H1 (cell line): ENCODE data around the gene MFRP. TPM values are rescaled to one million over a fixed set of nuclear protein-coding genes. Genes with fewer than 3 reads are reported as not detected.

Experiments used
- CTCF ChIA-PET: fragments of 300-600 bp; sonication (Branson Sonifier 250); formaldehyde crosslinking; loops from one replicate; lab custom pipeline; 2021; ENCODE audit not compliant: partially characterized antibody; lab: Charles Lee
- POLR2A ChIA-PET: fragments of 300-600 bp; sonication (Branson Sonifier 250); formaldehyde crosslinking; loops from one replicate; lab custom pipeline; 2021; ENCODE audit warnings: inconsistent platforms; ENCODE audit not compliant: partially characterized antibody; lab: Charles Lee
- DNase-seq, 2 experiments: peaks; one replicate each; pipeline versions ENCODE4 v3.0.0 to v3.0.0-alpha.2; 2010 to 2022; ENCODE audit warnings: low spot score in 2 of 2, low read depth in 1 of 2, mixed read lengths in 1 of 2
- FAIRE-seq: peaks from 2 replicates; lab custom pipeline; 2011; peaks lifted over from hg19 to GRCh38; lab: Jason Lieb, UNC
- H2AFZ ChIP-seq: 2 replicates; pipeline ENCODE4 v1.8.1; 2012; ENCODE audit warnings: low read length, inconsistent platforms
- H2AK5ac ChIP-seq: 2 replicates; pipeline ENCODE4 v1.6.1; 2013; ENCODE audit warnings: low read depth, low read length
- H2BK120ac ChIP-seq: replicated peaks from 2 replicates; pipeline ENCODE3; 2013; ENCODE audit warnings: low read depth, low read length, inconsistent platforms
- H2BK12ac ChIP-seq: 2 replicates; pipeline ENCODE4 v1.6.1; 2013; ENCODE audit warnings: low read depth, low read length
- H2BK15ac ChIP-seq: 2 replicates; pipeline ENCODE4 v1.6.1; 2013; ENCODE audit warnings: low read length
- H2BK20ac ChIP-seq: 2 replicates; pipeline ENCODE4 v1.6.1; 2013; ENCODE audit warnings: low read length
- H2BK5ac ChIP-seq: 2 replicates; pipeline ENCODE4 v1.6.1; 2013; ENCODE audit warnings: low read depth, low read length
- H3K14ac ChIP-seq: 2 replicates; pipeline ENCODE4 v1.6.1; 2013; ENCODE audit warnings: inconsistent platforms; ENCODE audit not compliant: insufficient read length
- H3K18ac ChIP-seq: 2 replicates; pipeline ENCODE4 v1.6.1; 2013; ENCODE audit warnings: low read length; ENCODE audit errors: extremely low read depth
- H3K23ac ChIP-seq: 2 replicates; pipeline ENCODE4 v1.6.1; 2013; ENCODE audit warnings: inconsistent platforms; ENCODE audit not compliant: insufficient read length
- H3K23me2 ChIP-seq: 2 replicates; pipeline ENCODE4 v1.6.1; 2013; ENCODE audit warnings: low read depth, low read length
- H3K27ac ChIP-seq: 2 replicates; pipeline ENCODE4 v1.6.1; 2011; ENCODE audit warnings: low read depth, low read length, inconsistent platforms
- H3K27me3 ChIP-seq, 4 experiments: replicated peaks in 1 of 4; 1 replicate in 1 of 4; 2 replicates in 3 of 4; pipeline versions ENCODE4 v1.6.1 to v1.8.1; 2011 to 2013; ENCODE audit warnings: low read length in 3 of 4, mild to moderate bottlenecking in 3 of 4, inconsistent platforms in 2 of 4, mixed read lengths in 2 of 4, moderate library complexity in 1 of 4; ENCODE audit not compliant: control insufficient read depth in 3 of 4, insufficient read depth in 3 of 4; ENCODE audit errors: extremely low read depth in 1 of 4
- H3K36me3 ChIP-seq, 4 experiments: 2 replicates each; pipeline versions ENCODE4 v1.6.1 to v1.8.1; 2011 to 2013; ENCODE audit warnings: mild to moderate bottlenecking in 4 of 4, low read length in 3 of 4, moderate library complexity in 2 of 4, control low read depth in 1 of 4, inconsistent platforms in 1 of 4; ENCODE audit not compliant: insufficient read depth in 4 of 4, control insufficient read depth in 2 of 4
- H3K4ac ChIP-seq: replicated peaks from 2 replicates; pipeline ENCODE3; 2013; ENCODE audit warnings: low read length, low read depth, mixed read lengths, inconsistent platforms; ENCODE audit not compliant: insufficient read length
- H3K4me1 ChIP-seq, 4 experiments: replicated peaks in 1 of 4; 1 replicate in 1 of 4; 2 replicates in 3 of 4; pipeline versions ENCODE4 v1.6.1 to v1.8.1; 2011 to 2013; ENCODE audit warnings: low read length in 3 of 4, inconsistent platforms in 2 of 4, mixed read lengths in 1 of 4; ENCODE audit not compliant: insufficient read depth in 4 of 4, control insufficient read depth in 3 of 4
- H3K4me2 ChIP-seq, 2 experiments: 2 replicates each; pipeline versions ENCODE4 v1.6.1 to v1.8.1; 2011 to 2013; ENCODE audit warnings: low read depth in 2 of 2, low read length in 2 of 2, control low read depth in 1 of 2, inconsistent platforms in 1 of 2, mild to moderate bottlenecking in 1 of 2; ENCODE audit not compliant: insufficient read depth in 1 of 2
- H3K4me3 ChIP-seq, 4 experiments: fragments of 200-600, 300-600 bp in 1 of 4; sonication (generic), shearing (Covaris generic), sonication (Bioruptor Twin) in 1 of 4; 2 replicates each; pipeline versions ENCODE4 v1.5.1 to v1.8.1; 2011 to 2016; ENCODE audit warnings: low read length in 4 of 4, low read depth in 3 of 4, control low read depth in 2 of 4, inconsistent platforms in 2 of 4, mild to moderate bottlenecking in 2 of 4, mixed read lengths in 1 of 4, moderate library complexity in 1 of 4; ENCODE audit not compliant: insufficient read depth in 2 of 4; ENCODE audit errors: extremely low read depth in 1 of 4
- H3K56ac ChIP-seq: replicated peaks from 2 replicates; pipeline ENCODE3; 2013; ENCODE audit warnings: low read depth, mild to moderate bottlenecking, mixed read lengths, low read length, inconsistent platforms; ENCODE audit not compliant: insufficient read length
- H3K79me1 ChIP-seq: 2 replicates; pipeline ENCODE4 v1.6.1; 2013; ENCODE audit warnings: low read depth, low read length, control low read depth
- H3K79me2 ChIP-seq, 2 experiments: 2 replicates each; pipeline versions ENCODE4 v1.6.1 to v1.8.1; 2012 to 2013; ENCODE audit warnings: low read length in 2 of 2, mild to moderate bottlenecking in 2 of 2, inconsistent platforms in 1 of 2; ENCODE audit not compliant: insufficient read depth in 2 of 2, control insufficient read depth in 1 of 2
- H3K9ac ChIP-seq, 4 experiments: replicated peaks in 1 of 4; 1 replicate in 1 of 4; 2 replicates in 3 of 4; pipeline versions ENCODE4 v1.6.1 to v1.8.1; 2011 to 2013; ENCODE audit warnings: low read depth in 3 of 4, low read length in 3 of 4, control low read depth in 2 of 4, mild to moderate bottlenecking in 2 of 4, moderate library complexity in 2 of 4, inconsistent platforms in 1 of 4; ENCODE audit errors: extremely low read depth in 1 of 4
- H3K9me3 ChIP-seq, 2 experiments: 2 replicates each; pipeline versions ENCODE4 v1.6.1 to v1.8.1; 2012 to 2013; ENCODE audit warnings: mild to moderate bottlenecking in 2 of 2, moderate library complexity in 2 of 2, control low read depth in 1 of 2, inconsistent platforms in 1 of 2, low read depth in 1 of 2, low read length in 1 of 2, mixed read lengths in 1 of 2; ENCODE audit not compliant: insufficient read depth in 2 of 2
- H4K20me1 ChIP-seq, 2 experiments: replicated peaks in 1 of 2; 2 replicates each; pipeline versions ENCODE3 to v1.8.1; 2011 to 2013; ENCODE audit warnings: inconsistent platforms in 2 of 2, low read length in 2 of 2, mild to moderate bottlenecking in 1 of 2; ENCODE audit not compliant: insufficient read depth in 2 of 2, control insufficient read depth in 1 of 2
- H4K5ac ChIP-seq: 2 replicates; pipeline ENCODE4 v1.6.1; 2013; ENCODE audit warnings: low read length, low read depth, mixed read lengths, inconsistent platforms; ENCODE audit not compliant: insufficient read length
- H4K8ac ChIP-seq: 2 replicates; pipeline ENCODE4 v1.8.0; 2013; ENCODE audit warnings: mild to moderate bottlenecking, moderate library complexity, low read length, inconsistent platforms; ENCODE audit not compliant: insufficient read depth; ENCODE audit errors: extremely low read depth
- H4K91ac ChIP-seq: replicated peaks from 2 replicates; pipeline ENCODE3; 2013; ENCODE audit warnings: low read length, mixed read lengths, inconsistent platforms; ENCODE audit not compliant: insufficient read length
- BRCA1 ChIP-seq: IDR thresholded peaks from 2 replicates; pipeline ENCODE4 v1.6.1; 2012; ENCODE audit warnings: low read depth, low read length, improper control_type of control experiment
- CBX8 ChIP-seq: fragments of 300-800, 300-1000 bp; sonication (generic); IDR thresholded peaks from 2 replicates; pipeline ENCODE4 v1.7.1; 2016; ENCODE audit warnings: low read depth, low read length, borderline replicate concordance
- CEBPB ChIP-seq: IDR thresholded peaks from 2 replicates; pipeline ENCODE4 v1.6.1; 2012; ENCODE audit warnings: low read depth, low read length
- CHD2 ChIP-seq: IDR thresholded peaks from 2 replicates; pipeline ENCODE4 v1.6.1; 2012; ENCODE audit warnings: low read length, improper control_type of control experiment
- CTBP2 ChIP-seq: IDR thresholded peaks from 2 replicates; pipeline ENCODE4 v1.7.0; 2011; ENCODE audit warnings: borderline replicate concordance, mild to moderate bottlenecking, moderate library complexity, mixed read lengths, low read length; ENCODE audit not compliant: insufficient read depth, insufficient read length
- GABPA ChIP-seq: IDR thresholded peaks from 2 replicates; pipeline ENCODE4 v1.6.1; 2011; ENCODE audit warnings: mild to moderate bottlenecking, low read length, moderate library complexity, borderline replicate concordance; ENCODE audit not compliant: insufficient read depth
- GTF2F1 ChIP-seq: IDR thresholded peaks from 2 replicates; pipeline ENCODE4 v1.6.1; 2012; ENCODE audit warnings: low read depth, low read length, improper control_type of control experiment, borderline replicate concordance
- RAD21 ChIP-seq, 2 experiments: IDR thresholded peaks in 1 of 2; conservative IDR thresholded peaks in 1 of 2; 2 replicates each; pipeline ENCODE4 v1.6.1; 2011; ENCODE audit warnings: low read depth in 2 of 2, low read length in 2 of 2, improper control_type of control experiment in 1 of 2, inconsistent platforms in 1 of 2, mild to moderate bottlenecking in 1 of 2, moderate library complexity in 1 of 2
- RFX5 ChIP-seq: IDR thresholded peaks from 2 replicates; pipeline ENCODE4 v1.6.1; 2011; ENCODE audit warnings: low read depth, low read length, improper control_type of control experiment, borderline replicate concordance
- SIN3A ChIP-seq, 2 experiments: IDR thresholded peaks in 1 of 2; conservative IDR thresholded peaks in 1 of 2; 2 replicates each; pipeline ENCODE4 v1.6.1; 2011 to 2012; ENCODE audit warnings: low read length in 2 of 2, improper control_type of control experiment in 1 of 2, low read depth in 1 of 2, mild to moderate bottlenecking in 1 of 2
- SIRT6 ChIP-seq: IDR thresholded peaks from one replicate; pipeline ENCODE4 v1.7.1; 2012; ENCODE audit warnings: low read length, inconsistent platforms
- TAF1 ChIP-seq: IDR thresholded peaks from 2 replicates; pipeline ENCODE4 v1.6.1; 2011; ENCODE audit warnings: mild to moderate bottlenecking, low read depth, low read length
- TCF12 ChIP-seq: IDR thresholded peaks from 2 replicates; pipeline ENCODE4 v1.6.1; 2011; ENCODE audit warnings: low read depth, mild to moderate bottlenecking, low read length
- WGBS, 2 experiments: shearing (Covaris generic) in 1 of 2; methylation state at CpG; one replicate each; pipeline versions ENCODE4 v1.1.6 to v1.1.7; 2013 to 2015; ENCODE audit warnings: low lambda C conversion rate in 2 of 2, mixed read lengths in 2 of 2, inconsistent platforms in 1 of 2, low coverage in 1 of 2, missing lambda C conversion rate in 1 of 2; ENCODE audit not compliant: insufficient replicate concordance in 2 of 2, insufficient coverage in 1 of 2, insufficient read length in 1 of 2; ENCODE audit errors: extremely low coverage in 1 of 2, missing lambda C conversion rate in 1 of 2; 5-methylcytosine and 5-hydroxymethylcytosine counted together
- polyA plus RNA-seq, 7 experiments: library from polyadenylated mRNA; depleted of rRNA in 3 of 7; stranded (reverse) in 5 of 7; unstranded in 2 of 7; fragments of >200 nt in 5 of 7; fragments of 200-250 nt in 2 of 7; gene quantifications; 1 replicate in 5 of 7; 2 replicates in 1 of 7; 4 replicates in 1 of 7; pipeline versions ENCODE4 v1.2.1 to v1.2.3, GENCODE V29; 2011 to 2013; ENCODE audit warnings: missing spikeins in 2 of 7, mixed read lengths in 2 of 7
- total RNA-seq: library from RNA; stranded (reverse); fragmentation: NEBNext Ultra II Directional; extraction: Animal tissue kit (Norgen Biotek cat#: 25700); gene quantifications from 2 replicates; pipeline ENCODE4 v1.2.1, GENCODE V29; 2021

Gene MFRP
- total and polyA plus RNA-seq, 2 of the 8 experiments (the other 6 are each of a cell fraction or from before 2014, with no cell fraction given): 0.02 TPM; not detected in 1

GRCh38 chr11:119347940-119348605, 1.6 kb upstream of the MFRP start:
- POLR2A ChIA-PET: interaction anchor here (0.6 to 1.1 kb wide), 3 partner anchors 25 to 198 kb away, joined by 3 read pairs; no protein-coding TSS in a partner anchor
- no peak overlapping the region for H3K4ac ChIP-seq
- H3K27ac ChIP-seq: no peak overlapping the region
- H4K8ac ChIP-seq: no peak overlapping the region
- H2BK20ac ChIP-seq: no peak overlapping the region
- CTCF ChIA-PET: interaction anchor here (0.6 to 20.0 kb wide), 9 partner anchors 8 to 225 kb away, joined by 3 to 463 read pairs (median 5); partner anchors contain the start of genes MCAM and USP2
- H3K23ac ChIP-seq: no peak overlapping the region
- H3K9me3 ChIP-seq: no peaks in the 10 kb centered on the region
- H3K27me3 ChIP-seq: peaks cover 0 to 4% (median 0%) of the 10 kb centered on the region in 4 experiments; a peak in 1 of 7 replicates
- H4K5ac ChIP-seq: no peak overlapping the region
- H3K23me2 ChIP-seq: no peaks in the 10 kb centered on the region
- H2BK120ac ChIP-seq: no peak overlapping the region
- no peak overlapping the region for H3K4me3 ChIP-seq
- H3K56ac ChIP-seq: no peak overlapping the region
- 80% methylated on average over 16 of the region's 16 CpGs; no CpG with 5 or more reads in 1 of the 2 experiments for WGBS, 2 experiments
- H2BK15ac ChIP-seq: no peak overlapping the region
- no peak overlapping the region for H3K18ac ChIP-seq
- H3K79me1 ChIP-seq: no peaks in the 10 kb centered on the region; the same call in 1 of the 2 replicates
- H3K36me3 ChIP-seq: no peaks in the 10 kb centered on the region
- H3K79me2 ChIP-seq: no peaks in the 10 kb centered on the region
- H4K20me1 ChIP-seq: no peaks in the 10 kb centered on the region
- no peak for FAIRE-seq
- DNase-seq: no peak
- H3K4me2 ChIP-seq: no peak overlapping the region
- H2AFZ ChIP-seq: no peak overlapping the region
- H2BK12ac ChIP-seq: no peak overlapping the region
- H2BK5ac ChIP-seq: no peak overlapping the region
- no peak overlapping the region for H3K9ac ChIP-seq
- H3K4me1 ChIP-seq: peaks cover 0 to 2% (median under 1%) of the 10 kb centered on the region in 4 experiments; a peak in 5 of 7 replicates
- no peak overlapping the region for H4K91ac ChIP-seq
- no peak overlapping the region for H2AK5ac ChIP-seq
- H3K14ac ChIP-seq: no peak overlapping the region
- TF ChIP-seq CBX8 (no peak), RAD21 (IDR thresholded peaks at IDR 0.05 in 1 of 2, conservative IDR thresholded peaks at IDR 0.05 in 1 of 2; ENCODE audit: low read depth in 2 of 2, low read length in 2 of 2) (no peak), GTF2F1 (no peak), SIN3A (conservative IDR thresholded peaks at IDR 0.05 in 1 of 2, IDR thresholded peaks at IDR 0.05 in 1 of 2; ENCODE audit: low read depth in 1 of 2, low read length in 2 of 2) (no peak), CTBP2 (no peak), TCF12 (no peak), CEBPB (no peak), SIRT6 (no peak), TAF1 (no peak), BRCA1 (no peak), CHD2 (no peak), RFX5 (no peak), GABPA (no peak)
